HG03175 (cell line): Measurements from ENCODE around the gene ZNF536.

Experiments
- ATAC-seq: cut with Tn5 transposase; IDR thresholded peaks from one replicate; pipeline ENCODE4 v1.9.1; 2021; ENCODE audit warnings: mild to moderate bottlenecking, moderate library complexity; ENCODE audit not compliant: unreplicated experiment

Gene ZNF536

DNA sequence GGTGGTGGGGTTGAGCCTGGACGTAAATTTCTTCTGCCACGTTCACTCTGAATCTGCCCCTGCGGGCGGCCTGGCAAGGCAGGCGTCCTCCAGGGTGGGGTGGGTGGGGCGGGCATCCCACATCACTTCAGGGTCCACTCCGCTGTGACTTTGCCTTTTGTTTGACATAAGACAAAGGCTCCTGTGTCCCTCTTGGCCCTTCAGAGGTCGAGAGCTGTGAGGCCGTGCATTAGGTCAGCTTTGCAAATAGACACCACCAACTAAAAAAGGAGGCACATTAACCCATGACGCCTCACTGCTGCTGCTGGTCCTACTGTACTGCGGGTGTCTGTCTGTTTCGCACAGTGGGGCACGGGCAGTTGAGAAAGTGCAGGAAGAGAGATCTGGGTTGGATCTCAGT is 10.5 kb upstream of the ZNF536 start:
- no peak for ATAC-seq

DNA sequence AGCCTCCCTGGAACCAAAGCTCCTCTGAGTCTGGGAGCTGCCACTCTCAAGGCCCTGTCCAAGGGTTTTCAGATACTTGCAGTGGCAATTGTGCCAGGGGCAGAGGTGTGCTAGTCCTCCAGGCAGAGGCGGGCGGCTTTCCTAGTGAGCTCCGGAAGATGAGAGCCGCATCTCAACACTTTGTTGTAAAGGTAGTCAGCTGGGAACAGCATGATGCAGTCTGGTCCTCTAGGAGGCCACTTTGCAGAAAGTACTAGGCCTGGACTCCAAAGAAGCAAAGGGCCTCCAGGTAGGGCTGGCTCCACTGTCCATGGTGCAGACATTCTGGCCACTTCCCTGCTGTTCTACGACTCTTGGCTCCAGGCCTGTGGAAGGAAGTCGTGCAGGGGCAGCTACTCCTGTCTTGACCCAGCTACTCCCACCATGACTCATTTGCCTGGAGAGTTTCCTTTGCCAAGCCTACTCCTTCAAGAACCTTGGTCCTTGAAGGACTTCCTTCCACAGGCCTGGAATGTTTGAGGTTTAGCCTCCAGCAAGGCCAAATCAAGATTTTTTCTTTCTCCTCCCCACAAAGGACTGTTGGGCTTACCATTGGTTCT is 9.9 kb upstream of the ZNF536 start:
- no peak for ATAC-seq

DNA sequence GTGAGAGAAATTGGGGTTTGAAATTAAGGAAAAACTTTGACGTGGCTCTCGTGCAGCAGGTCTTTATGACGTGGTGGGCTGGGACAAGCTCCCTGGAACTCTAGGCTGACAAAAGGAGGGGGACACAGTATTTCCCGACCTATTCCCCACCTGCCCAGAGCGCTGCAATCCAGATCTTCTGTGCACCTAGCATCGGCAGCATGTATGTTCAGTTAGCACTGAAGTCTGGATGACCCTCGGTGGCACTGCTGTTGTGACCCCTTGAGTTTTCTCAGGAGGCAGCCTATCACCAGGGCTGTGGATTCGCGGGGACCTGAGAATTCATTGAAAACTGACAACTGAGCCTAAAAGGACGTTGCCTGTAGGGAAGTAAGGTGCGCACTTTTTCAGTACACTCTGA is 9.1 kb upstream of the ZNF536 start:
- ATAC-seq = no peak

DNA sequence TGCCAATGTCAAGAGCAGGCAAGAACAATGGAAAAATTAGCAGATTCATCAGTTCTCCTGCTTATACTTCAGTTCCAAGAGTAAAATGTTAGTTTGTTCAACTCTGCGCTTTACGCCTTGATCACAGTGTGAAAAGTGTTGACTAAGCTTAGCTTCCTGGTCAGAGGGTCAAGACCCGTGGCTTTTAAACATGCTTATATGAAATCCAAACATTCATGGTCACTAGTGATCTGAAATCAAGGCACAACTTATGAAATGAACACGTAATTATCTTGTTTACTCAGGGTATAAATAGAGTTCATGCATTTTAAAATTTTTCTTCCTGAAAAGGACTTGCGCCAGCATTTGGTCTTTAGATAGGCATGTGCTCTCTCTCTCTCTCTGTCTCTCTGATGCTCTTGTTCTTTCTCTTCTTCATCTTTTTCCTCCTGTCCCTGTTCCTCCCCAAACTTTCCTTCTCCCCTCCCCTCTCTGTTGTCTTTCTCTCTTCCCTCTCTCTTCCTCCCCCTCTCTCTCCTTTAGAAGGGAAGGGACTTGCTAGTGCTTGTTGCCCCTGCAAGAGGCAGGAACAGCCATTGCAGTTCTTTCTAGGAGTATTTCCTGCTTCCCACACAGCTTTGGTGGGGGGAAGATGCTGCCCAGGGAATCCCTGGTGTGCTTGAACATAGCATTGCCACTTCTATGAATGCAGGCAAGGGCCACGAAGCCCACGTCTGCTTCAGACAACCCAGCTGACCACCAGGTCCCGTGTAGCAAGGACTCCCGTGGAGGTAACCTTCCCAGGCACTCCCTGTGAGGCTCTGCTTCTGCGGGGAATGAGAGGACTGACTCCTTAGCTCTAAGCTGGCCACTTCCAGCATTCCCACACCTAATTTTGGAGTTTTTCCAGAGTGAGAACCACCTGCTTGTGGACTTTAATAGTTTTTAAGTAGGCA is 7.1 kb upstream of the ZNF536 start:
- ATAC-seq = no peak

DNA sequence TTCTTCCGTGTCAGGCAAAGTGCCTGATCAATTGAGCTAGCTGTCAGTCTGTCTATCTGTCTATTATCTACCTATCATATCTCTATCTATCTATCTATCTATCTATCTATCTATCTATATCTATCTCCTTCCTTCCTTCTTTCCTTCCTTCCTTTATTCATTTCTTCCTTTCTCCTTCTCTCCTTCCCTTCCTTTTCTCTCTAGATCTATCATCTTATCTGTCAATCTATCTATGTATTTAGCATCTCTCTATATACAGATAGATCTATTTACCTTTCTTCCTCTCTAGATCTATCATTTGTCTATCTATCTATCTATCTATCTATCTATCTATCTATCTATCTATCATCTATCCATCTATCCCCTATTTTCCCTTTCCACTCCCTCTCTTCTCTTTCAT is 5.9 kb upstream of the ZNF536 start:
- no peak for ATAC-seq

DNA sequence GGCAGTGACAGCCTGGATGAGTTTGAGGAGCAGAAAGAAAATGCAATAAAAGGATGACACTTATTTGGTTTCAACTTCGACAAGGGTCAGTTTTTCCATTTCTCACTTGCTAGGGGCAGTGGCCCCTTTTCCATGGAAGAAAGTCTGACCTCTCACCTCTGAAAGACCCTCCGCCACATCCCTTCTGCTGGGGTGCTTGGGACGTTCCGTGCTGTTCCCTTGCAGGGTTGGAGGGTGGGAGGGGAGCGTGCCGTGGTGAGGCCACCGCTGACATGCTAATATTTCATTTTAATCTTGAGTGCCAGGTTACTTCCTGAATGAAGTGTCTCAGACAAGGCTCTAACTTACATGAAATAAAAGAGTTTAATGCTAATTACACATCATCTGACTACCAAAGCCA is 5.2 kb upstream of the ZNF536 start:
- no peak for ATAC-seq

DNA sequence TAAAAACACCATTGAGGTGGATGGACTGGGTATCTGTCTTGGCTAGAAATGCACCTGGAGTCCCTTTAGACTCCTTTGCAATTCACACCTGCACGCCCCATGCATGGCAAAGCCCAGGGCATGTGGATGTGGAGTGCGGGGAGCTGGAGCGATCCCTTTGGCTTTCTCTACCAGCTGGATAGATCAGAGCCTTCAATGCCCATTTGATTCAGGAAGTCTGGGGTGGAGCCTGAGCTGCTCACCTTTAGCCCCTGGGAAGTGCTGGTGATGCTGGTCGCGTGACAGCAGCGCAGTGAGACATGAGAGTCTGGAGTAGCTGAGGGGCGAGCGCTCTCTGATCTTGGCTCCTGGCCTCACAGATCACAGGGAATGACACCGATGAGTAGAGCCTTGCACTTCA is 4.8 kb upstream of the ZNF536 start:
- ATAC-seq = no peak

DNA sequence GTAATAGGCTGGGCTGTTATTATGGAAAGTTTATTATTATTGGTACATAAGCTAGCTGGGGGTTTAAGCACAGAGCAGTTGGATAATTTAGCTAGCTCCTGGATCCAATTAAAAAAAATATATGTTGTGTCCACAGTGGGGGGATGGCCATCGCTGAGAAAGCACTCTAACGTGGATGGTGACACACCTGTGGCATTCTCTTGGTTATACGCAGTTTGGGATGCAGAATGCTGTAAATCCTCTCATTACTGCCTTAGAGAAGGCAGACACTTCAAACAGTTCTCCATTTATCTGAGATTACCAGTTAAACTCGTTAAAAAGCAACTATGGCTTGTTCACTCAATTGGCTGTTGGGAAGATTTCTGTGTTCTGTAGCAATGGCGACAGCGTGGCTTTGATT is 2.4 kb upstream of the ZNF536 start:
- ATAC-seq = no peak

DNA sequence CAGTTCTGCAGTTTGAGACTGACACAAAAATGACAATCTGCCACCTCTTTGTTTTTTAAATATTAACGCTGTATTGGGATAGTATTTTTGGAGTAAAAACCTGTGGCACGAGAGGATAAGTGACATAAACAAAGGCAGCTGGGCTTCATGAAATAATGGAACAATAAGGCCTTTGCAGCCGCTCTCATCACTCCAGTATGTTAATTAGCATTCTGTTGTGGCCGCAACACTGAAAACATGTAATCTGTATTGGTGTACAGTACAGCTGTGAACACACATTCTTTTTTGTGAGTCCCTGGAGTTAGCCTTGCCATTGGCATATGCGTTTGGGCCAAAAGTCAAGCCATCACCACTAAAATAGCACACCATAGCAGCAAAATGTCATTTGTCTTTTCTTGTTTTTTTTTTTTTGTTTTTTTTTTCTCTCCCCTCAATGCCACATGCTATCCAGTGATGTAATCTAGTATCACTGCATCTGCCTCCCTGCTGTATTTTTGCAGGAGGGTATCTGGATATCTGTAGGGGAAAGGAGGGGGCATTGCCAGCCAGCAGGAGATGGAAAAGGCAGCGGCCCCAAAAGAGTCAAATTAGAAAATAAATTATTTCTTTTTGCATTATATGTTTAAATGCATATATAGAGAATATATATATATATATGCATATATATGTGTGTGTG is 885 bp upstream of the ZNF536 start:
- no peak for ATAC-seq

DNA sequence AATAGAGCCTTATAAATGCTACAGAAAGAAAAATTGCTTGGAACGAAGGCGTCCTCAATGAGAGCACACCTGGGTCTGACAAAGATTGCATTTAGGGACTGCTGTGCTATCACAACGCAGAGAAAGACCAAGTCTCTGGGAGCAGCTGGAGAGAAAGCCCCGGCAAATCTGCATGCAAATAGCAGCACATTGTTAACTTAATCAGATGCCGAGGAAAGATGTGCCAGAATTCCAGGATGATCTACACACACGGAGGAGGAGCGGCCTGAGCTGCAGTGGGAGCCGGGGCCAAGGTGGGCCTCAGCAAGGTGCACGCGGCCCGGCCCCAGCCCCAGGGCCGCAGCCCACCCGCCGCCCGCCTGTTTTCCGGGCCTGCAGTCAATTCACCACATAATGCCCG is 1.4 kb downstream of the ZNF536 start:
- ATAC-seq = no peak

DNA sequence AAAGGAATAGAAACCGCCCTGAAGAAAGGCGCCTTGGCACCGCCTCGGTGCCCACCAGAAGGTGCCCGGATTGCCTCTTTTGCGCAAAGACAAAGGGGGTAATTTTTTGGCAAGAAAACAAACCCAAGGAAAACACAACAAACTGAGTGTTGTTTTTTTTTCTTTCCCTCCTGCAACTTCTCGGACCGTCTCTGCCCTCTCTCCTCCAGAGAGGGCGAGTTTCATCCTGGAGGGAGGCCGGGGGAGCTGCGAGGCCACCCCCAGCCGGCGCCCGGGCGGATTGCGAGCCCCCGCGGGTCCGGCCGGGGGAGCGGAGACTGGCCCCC is 2.3 kb downstream of the ZNF536 start:
- ATAC-seq = no peak

DNA sequence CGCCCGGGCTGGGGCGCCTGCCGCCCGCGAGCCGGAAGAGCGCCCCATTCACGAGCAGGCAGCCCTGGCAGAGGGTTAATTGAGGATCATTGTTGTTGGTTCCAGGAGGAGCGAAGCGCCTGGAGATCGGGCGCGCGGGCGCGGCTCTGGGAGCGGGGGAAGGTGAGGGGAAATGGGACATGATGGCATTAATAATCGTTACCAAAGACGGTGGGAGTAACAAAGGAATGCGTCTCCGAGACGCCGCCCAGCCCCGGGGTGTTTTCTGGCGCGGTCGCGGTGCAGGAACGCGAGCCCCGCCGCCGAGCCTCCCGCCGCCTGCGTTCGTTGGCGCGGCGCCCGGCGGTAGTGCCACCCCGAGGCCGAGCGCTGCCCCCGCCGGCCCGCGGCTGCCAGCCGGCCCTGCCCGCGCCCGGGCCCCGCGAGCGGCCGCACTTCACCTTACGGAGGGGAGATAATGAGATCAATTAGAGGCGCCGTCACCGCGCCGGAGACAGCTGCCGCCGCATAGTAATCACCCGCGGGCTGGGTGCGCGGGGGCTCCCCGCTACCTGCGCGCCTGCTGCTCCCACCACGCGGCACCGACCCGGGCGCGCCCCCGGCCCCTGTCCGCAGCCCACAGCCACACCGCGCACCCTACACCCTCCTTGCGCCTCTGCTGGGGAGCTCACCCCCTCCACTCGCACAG is 2.8 kb downstream of the ZNF536 start:
- ATAC-seq = no peak

DNA sequence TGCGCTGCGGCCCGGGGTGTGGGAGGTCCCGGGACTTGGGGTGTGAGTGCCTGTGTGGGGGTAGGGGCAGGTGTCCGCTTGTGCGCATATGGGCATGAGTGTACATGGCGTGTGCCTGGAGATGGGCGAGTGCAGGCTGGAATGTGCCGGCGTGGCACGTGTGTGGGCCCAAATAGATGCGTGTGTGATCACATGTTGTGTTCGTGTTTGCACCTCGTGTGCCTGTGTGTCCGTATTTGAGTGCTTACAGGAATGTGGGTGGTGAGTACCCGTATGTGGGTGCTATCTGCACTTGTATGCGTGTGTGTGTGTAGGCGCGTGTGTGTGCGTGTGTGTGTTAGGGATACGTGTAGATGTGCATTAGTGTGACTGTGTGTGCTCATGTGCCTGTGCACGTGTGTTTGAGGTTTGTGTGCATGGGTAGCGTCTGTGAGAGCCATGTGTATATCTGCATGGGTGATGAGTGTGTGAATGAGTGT is 3.4 kb downstream of the ZNF536 start:
- no peak for ATAC-seq

DNA sequence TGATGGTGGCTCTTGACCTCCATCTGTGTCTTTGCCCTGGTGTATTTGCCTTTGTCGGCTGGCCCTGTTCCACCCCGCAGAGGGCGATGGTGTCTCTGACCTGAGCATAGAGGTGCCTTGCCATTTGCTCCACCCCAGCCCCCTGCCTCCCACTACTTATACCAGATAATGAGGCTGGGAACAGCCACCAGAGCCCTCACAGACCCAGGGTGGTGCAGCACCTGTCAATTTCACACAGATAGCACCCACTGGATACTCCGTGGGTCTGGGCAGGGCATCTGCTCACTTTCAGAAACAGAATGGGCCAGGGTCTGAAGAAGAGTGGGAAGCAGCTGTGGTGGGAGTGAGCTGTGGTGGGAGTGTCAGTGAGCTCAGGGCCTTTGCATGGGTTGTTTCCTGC is 4.1 kb downstream of the ZNF536 start:
- no peak for ATAC-seq

DNA sequence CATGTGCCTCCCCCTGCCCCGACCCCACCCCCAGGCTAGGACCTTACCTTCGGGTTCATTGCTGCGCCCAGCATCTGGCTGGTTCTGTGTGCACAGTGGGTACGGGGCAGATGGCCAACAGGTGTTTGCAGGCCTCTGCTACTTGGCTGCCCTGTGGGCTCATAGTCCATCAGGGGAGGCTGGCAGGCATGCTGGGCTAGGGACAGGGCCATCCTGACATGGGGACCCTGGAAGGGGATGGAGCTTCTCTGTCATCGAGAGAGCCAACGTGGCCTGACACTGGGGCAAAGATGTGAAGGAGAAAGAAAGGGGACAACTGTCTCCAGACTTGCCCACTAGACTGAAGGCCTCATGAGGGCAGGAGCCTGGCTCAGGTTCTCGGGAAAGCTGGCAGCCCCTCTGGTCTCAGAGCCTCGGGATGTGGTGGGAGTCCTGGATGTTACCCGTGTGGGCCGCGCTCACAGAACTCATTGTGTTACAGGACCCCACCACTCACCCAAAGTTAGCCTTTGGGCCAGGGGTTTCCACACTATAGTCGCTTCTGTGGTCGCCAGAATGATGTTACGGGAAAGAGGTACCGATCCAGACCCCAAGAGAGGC is 4.7 kb downstream of the ZNF536 start:
- no peak for ATAC-seq

DNA sequence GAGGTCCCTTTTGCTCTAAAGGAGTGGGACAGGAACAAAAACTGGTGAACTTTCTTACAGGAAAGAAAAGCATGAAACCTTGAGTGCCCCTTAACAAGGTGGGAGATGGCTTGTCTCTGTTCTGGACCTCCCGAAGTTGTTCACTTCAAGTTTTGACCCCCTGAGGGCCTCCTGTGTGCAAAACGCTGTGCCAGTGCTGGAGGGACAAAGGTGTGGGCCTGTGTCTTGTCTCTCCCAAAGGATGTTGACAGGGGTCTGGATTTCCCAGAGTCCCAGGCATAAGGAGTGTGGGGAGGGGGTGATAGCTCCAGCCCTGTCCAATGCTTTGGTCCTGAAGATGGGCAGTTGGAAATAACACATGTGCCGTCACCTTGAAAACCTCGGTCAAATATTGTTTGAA is 6.5 kb downstream of the ZNF536 start:
- no peak for ATAC-seq

DNA sequence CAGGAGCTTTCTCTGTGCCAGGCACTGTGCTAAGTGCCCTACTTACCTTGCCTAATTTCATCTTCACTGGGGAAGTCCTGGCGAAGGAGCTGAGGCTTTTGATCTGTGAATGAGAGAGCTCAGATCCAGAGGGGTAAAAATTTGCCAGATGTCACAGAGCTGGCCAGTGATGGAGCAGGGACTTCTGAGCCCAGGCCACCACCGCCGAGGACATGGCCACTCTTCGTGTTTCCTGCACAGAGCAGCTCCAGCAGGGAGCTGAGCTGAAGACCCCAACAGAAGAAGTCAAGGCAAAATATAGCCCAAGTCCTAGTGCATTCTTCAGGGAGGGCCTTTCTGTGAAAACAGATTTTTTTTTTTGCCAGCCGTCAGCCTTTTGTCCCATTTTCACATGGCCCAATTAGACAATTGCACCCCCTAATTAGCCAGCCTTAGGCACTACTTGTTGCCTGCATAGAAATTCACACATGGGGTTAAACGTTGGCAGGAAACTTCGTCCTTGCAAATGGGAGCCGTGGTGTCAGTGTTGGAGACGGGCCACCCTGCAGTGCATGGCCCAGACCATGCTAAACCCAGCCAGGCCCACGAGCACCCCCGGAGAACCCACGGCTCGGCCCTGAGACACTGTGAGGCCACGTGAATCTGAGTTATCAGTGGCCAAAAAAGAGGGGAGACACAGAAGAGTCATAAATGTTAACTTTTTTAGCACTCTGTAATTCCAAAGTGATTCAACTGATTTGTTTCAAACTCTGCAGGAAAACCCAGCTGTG is 7.8 kb downstream of the ZNF536 start:
- ATAC-seq = no peak

DNA sequence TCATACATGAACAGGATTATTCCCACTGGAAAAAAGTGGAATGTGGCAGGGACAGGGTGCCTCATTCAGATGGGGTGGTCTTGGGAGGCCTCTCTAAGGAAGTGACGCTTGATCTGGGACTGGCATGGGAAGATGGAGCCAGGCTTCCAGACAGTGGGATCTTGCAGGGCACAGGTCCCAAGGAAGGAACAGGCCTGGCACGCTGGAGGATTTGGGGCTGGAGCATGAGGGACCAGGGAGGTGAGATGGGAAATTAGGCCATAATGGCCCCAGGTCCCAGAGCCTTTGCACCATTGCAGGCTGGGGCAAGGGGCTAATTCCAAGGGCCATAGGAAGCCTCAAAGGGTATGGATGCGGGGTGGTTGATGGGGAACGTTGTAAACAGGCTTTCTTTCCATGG is 9.2 kb downstream of the ZNF536 start:
- ATAC-seq = no peak

DNA sequence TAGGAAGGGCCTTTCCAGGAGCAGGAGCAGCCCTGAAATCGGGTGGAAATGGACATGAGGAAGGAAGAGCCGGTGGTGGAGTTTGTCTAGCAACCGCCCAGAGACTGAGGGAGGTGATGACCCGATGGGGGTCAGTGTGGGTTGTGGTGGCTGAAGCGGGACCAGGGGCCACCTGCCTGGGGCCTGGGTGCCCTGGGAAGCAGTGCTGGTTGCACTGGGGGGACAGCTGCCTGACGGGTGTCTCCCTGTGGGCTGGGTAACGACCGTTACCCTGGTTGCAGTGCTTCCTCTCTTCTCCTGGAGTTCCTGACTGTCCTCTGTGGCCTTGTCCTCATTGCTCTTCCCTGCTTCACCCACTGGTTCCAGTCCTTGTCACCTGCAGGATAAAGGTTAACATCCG is 13.0 kb downstream of the ZNF536 start:
- no peak for ATAC-seq

DNA sequence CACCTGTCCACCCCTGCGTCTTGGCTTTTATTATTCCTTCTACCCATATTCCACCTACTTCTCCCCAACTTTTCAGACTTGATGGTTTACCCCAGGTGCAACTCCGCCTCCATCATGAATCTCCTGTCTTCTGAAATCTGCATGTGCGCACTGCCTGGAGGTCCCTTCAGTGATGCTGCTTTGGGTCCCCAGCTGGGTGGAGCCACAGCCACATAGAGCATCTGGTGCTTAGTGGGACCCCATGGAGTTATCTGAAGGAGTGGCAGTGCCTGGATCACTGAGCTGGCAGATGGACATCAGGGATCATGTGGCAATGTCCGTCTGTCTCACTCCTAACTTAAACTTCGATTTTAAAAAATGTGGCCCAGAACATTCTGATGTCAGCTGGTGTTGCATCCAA is 13.5 kb downstream of the ZNF536 start:
- ATAC-seq = no peak
